Left lung (tissue), 10 donors: Measurements from ENCODE around the gene AK5. TPM values are rescaled to one million over a fixed set of nuclear protein-coding genes. Genes with fewer than 3 reads are reported as not detected.

Source experiments
- ATAC-seq: fragments of 200-7000 bp; cut with Tn5 transposase; one replicate; pipeline ENCODE4 v1.9.1; 2020; ENCODE audit warnings: moderate library complexity
- DNase-seq, 4 donors: peaks; one replicate each; pipeline ENCODE4 v3.0.0-alpha.2; 2013 to 2020
- H3K27ac ChIP-seq, 2 donors: fragments of 200-600 bp; sonication (generic) in 1 of 2; one replicate each; pipeline versions ENCODE4 v1.5.0 to v1.8.0; 2020 to 2021
- H3K27me3 ChIP-seq, 2 donors: fragments of 200-600 bp; sonication (generic) in 1 of 2; one replicate each; pipeline versions ENCODE4 v1.5.0 to v1.8.0; 2020 to 2021
- H3K36me3 ChIP-seq, 2 donors: fragments of 200-600 bp; sonication (generic) in 1 of 2; one replicate each; pipeline versions ENCODE4 v1.5.0 to v1.8.0; 2020 to 2021
- H3K4me1 ChIP-seq, 2 donors: fragments of 200-600 bp; one replicate each; pipeline ENCODE4 v1.8.0; 2021
- H3K4me3 ChIP-seq, 2 donors: fragments of 200-600 bp; sonication (generic) in 1 of 2; one replicate each; pipeline versions ENCODE4 v1.5.0 to v1.8.0; 2020 to 2021; ENCODE audit warnings: mild to moderate bottlenecking in 1 of 2
- H3K9me3 ChIP-seq, 2 donors: fragments of 200-600 bp; sonication (generic) in 1 of 2; one replicate each; pipeline versions ENCODE4 v1.5.0 to v1.8.0; 2020 to 2021
- intact Hi-C, 2 donors: fragments of 100-400 bp; cut with DNase I; formaldehyde crosslinking; loops; one replicate each; pipeline versions ENCODE4 v1.11.2 to v1.14.2; 2022
- polyA plus RNA-seq, 6 donors: library from polyadenylated mRNA; unstranded; fragments of 120-200 nt; gene quantifications; one replicate each; pipeline ENCODE4 v1.2.1, GENCODE V29; 2013; ENCODE audit not compliant: insufficient read length in 6 of 6
- total RNA-seq, 2 donors: library from RNA; stranded (reverse); fragmentation: NEBNext Ultra II Directional; extraction: Animal tissue kit (Norgen Biotek cat#: 25700); gene quantifications; one replicate each; pipeline ENCODE4 v1.2.1, GENCODE V29; 2021
- TF ChIP-seq, protein P1 (sequence below), 2 donors: fragments of 200-600 bp; sonication (generic) in 1 of 2; IDR thresholded peaks; one replicate each; pipeline versions ENCODE4 v1.5.0 to v1.8.0; 2021; ENCODE audit warnings: antibody characterized with exemption in 2 of 2
- donor health status: DM: no; HTN: yes; CAD: no.
- donor health status: DM: no; HTN: no; CAD: no.

The AK5 gene
- total and polyA plus RNA-seq, 8 donors = 0.29 to 1.4 (median 0.80) TPM

DNA sequence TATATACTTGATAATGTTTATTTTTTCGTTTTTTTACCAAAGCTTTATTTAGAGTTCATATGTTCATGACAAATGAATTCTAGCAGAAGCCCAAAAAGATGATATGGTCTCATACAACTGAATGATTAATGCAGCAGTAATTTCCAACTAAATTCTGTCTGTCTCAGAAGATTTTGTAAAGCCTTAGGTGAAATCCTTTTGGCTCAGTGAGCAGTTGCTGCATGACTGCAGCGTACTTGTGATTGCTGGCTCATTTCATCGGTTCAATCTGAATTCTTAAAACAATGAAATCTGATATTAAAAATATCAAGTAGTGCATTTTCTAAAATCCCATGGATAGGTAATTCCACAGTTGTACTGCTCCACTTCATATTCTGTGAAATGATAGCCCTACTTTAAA lies 73.2 kb downstream of the AK5 start:
- no peaks in the 10 kb centered on the region for H3K27me3 ChIP-seq
- TF ChIP-seq, protein P1, sequence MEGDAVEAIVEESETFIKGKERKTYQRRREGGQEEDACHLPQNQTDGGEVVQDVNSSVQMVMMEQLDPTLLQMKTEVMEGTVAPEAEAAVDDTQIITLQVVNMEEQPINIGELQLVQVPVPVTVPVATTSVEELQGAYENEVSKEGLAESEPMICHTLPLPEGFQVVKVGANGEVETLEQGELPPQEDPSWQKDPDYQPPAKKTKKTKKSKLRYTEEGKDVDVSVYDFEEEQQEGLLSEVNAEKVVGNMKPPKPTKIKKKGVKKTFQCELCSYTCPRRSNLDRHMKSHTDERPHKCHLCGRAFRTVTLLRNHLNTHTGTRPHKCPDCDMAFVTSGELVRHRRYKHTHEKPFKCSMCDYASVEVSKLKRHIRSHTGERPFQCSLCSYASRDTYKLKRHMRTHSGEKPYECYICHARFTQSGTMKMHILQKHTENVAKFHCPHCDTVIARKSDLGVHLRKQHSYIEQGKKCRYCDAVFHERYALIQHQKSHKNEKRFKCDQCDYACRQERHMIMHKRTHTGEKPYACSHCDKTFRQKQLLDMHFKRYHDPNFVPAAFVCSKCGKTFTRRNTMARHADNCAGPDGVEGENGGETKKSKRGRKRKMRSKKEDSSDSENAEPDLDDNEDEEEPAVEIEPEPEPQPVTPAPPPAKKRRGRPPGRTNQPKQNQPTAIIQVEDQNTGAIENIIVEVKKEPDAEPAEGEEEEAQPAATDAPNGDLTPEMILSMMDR (IDR thresholded peaks at IDR 0.05) = no peak
- H3K4me1 ChIP-seq = no peaks in the 10 kb centered on the region
- H3K4me3 ChIP-seq = no peak overlapping the region
- H3K27ac ChIP-seq = no peak overlapping the region
- no peak for ATAC-seq
- no peaks in the 10 kb centered on the region for H3K36me3 ChIP-seq
- no peak for DNase-seq
- intact Hi-C loops = no loop called here
- no peaks in the 10 kb centered on the region for H3K9me3 ChIP-seq

DNA sequence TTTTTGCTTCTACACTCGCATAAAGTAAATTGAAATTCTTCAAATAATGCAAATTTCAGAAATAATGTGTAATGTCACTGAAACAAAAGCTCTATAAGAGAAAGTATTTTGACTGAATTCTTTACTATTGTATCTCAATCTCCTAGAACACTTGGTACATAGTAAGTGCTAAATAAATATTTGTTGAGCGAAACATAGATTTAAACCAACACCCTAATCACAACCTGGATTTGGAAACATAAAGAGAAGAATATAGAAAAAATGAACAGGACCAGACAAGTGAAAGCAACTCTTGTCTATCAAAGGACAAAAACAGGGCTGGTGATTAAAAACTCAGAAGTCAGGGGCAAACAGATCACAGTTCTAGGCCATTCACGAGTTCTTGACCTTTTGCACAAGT lies 74.3 kb downstream of the AK5 start:
- no peaks in the 10 kb centered on the region for H3K4me1 ChIP-seq
- DNase-seq (no peak), ATAC-seq (no peak)
- H3K9me3 ChIP-seq = no peaks in the 10 kb centered on the region
- TF ChIP-seq, protein P1 (IDR thresholded peaks at IDR 0.05) = no peak
- H3K27me3 ChIP-seq = no peaks in the 10 kb centered on the region
- H3K27ac ChIP-seq = no peak overlapping the region
- intact Hi-C loops = no loop called here
- no peaks in the 10 kb centered on the region for H3K36me3 ChIP-seq
- H3K4me3 ChIP-seq = no peak overlapping the region

DNA sequence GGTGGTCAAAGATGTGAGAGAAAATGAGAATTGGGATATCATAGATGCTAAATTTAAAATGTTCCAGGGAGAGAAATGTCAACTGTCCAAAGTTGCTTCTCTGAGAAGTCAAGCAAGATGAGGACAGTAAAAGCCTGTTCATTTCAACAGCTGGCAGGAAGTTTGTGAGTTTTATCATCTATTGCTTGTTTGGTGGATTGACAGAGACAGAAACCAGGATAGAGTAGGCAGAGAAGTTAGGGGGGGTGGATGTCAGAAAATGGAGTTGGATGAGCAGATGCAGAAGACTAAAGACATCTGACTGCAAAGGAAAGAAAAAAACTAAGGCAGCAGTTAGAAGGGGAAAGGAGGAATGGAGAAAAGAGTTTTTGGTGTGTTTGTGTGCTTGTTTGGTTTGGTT lies 78.4 kb downstream of the AK5 start:
- Histone ChIP-seq H3K4me3 (no peak overlapping the region), H3K9me3 (no peaks in the 10 kb centered on the region), H3K27ac (no peak overlapping the region), H3K4me1 (no peaks in the 10 kb centered on the region), H3K36me3 (no peaks in the 10 kb centered on the region), H3K27me3 (no peaks in the 10 kb centered on the region)
- ATAC-seq (no peak), DNase-seq (no peak)
- intact Hi-C loops = no loop called here
- TF ChIP-seq, protein P1 (IDR thresholded peaks at IDR 0.05) = no peak

DNA sequence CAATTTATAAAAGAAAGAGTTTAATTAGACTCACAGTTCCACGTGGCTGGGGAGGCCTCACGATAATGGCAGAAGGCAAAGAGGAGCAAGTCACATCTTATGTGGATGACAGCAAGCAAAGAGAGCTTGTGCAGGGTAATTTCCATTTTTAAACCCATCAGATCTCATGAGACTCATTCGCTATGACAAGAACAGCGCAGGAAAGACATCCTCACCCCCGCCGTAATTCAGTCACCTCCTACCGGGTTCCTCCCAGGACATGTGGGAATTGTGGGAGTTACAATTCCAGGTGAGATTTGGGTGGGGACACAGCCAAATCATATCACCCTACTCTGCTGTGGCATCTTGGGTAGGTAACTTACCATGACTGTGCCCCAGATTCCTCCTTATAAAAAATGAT lies 79.8 kb downstream of the AK5 start:
- ATAC-seq (no peak), DNase-seq (no peak)
- Histone ChIP-seq H3K27ac (no peak overlapping the region), H3K4me3 (no peak overlapping the region), H3K27me3 (no peaks in the 10 kb centered on the region), H3K36me3 (no peaks in the 10 kb centered on the region), H3K9me3 (no peaks in the 10 kb centered on the region), H3K4me1 (no peaks in the 10 kb centered on the region)
- intact Hi-C loops = no loop called here
- TF ChIP-seq, protein P1 (IDR thresholded peaks at IDR 0.05) = no peak

DNA sequence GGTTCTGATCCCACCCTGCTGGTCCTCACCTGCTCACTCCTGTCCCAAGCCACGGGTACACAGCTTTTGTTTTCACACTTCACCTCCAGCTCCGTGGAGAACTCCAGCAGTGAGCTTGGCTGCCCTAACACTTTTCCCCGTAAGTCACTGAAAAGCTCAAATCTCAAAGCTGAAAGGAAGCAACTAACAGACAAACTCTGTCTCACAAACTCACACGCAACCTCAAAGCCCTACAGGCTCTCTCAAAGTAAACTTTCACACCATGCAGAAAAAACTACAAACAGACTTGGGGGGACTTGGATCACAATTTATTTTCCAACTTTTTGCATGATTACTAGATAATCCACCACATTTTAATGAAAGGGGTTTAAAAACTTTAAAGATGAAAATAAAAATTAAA lies 88.3 kb downstream of the AK5 start:
- ATAC-seq (no peak), DNase-seq (no peak)
- H3K27me3 ChIP-seq = no peaks in the 10 kb centered on the region
- H3K9me3 ChIP-seq = no peaks in the 10 kb centered on the region
- H3K27ac ChIP-seq = no peak overlapping the region
- TF ChIP-seq, protein P1 (IDR thresholded peaks at IDR 0.05) = no peak
- intact Hi-C loops = no loop called here
- H3K36me3 ChIP-seq = no peaks in the 10 kb centered on the region
- H3K4me1 ChIP-seq = no peaks in the 10 kb centered on the region
- no peak overlapping the region for H3K4me3 ChIP-seq
